SIG-M5 (cell line): ENCODE results near the gene CXorf58.
A peak's percentile ranks its signal among the peaks of the same experiment; 100 is the strongest.
"Not testable (repeated sequence)": the region's sequence is repeated elsewhere in the genome, so short reads cannot be mapped to it uniquely, and the experiment has no call there.

Experiments
- DNase-seq: peaks from one replicate; lab custom pipeline; 2025; lab: John Stamatoyannopoulos, UW

Gene CXorf58, protein sequence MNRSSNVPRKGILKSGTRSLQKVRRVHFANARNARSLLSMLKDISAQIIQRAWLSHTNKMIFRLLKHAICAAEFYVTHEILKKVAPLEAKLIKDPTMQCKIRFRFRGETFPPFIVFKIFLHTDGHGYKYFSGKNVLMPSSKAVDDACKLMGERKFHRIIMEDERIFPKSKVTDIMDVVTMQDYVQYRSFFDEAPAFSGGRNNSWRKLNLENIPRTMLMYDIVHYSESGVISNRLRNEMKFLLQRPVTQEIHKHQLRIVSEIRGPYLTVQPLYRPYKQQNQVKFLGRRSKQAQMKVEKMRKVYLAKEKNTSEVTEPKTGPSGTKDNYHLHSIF

GRCh38 chrX:23907498-23908218, at the start of gene CXorf58, which contains the start of gene APOO:
TSS of gene CXorf58 (plus strand) at chrX:23908006. CDS start at chrX:23910303, 2,297 bp downstream.
TSS of gene APOO (minus strand) at chrX:23907938. CDS start at chrX:23907702, 236 bp downstream.
- DNase-seq = peak; percentile 81

- DNase-seq = not testable (repeated sequence)
These were observed 48.6 kb upstream of the CXorf58 start for GRCh38 chrX:23859238-23859637.

GRCh38 chrX:23861215-23861896, 46.5 kb upstream of the CXorf58 start:
- no peak for DNase-seq

GRCh38 chrX:23861952-23862351, 45.9 kb upstream of the CXorf58 start:
- not testable (repeated sequence) for DNase-seq

- DNase-seq = no peak
These were observed 43.0 kb upstream of the CXorf58 start for GRCh38 chrX:23864742-23865326.

DNA sequence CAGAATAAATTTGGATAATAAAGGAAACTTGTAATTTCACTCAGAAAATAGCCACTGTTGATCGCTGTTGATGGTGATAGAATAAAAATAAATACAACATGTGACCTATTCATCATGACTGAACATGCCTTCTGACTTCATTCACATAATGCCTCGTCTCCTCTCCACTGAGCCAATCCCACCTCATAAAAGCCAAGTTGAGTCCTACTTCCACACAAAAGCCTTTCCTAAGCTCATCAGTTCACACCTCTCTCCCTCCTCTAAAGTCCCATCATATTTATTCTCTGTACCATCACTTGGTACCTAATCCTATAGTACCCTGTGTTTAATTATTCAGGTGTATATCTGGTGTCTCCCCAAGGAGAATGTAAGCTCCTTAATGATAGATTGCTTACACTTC, 37.8 kb upstream of the CXorf58 start:
- no peak for DNase-seq

- DNase-seq = peak; percentile 40
These were observed 35.8 kb upstream of the CXorf58 start for GRCh38 chrX:23871905-23872546.

DNA sequence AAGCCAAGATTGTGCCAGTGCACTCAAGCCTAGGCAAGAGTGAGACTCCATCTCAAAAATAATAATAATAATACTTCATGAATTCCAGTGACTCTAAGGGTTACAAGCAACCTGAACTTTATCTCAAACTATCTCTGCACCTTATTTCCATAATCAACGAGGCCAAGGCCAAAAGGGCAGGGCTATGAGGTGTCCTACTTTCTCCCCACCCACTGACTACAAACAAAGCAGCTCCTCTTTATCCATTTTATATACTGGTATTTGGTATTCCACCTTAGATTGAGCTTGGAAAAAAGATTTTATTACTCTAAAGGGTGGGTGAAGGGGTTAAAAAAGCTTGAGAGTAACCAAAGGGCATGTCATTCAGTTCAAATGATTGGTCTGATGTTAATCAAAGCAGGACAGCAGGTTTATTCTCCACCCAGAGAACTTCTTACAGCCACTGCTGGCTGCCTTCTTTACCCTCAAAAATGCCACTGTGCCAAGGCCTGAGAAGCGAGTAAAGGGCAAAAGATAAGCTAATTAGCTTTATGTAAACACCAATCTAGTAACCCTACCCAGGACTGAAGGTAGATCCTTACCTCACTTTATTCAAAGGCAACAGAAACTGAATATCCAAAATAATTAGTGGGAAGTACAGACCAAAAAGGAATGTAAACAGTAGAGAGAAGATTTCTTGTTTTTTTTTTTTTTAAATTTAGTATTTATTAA, 28.3 kb upstream of the CXorf58 start:
- DNase-seq = no peak

DNA sequence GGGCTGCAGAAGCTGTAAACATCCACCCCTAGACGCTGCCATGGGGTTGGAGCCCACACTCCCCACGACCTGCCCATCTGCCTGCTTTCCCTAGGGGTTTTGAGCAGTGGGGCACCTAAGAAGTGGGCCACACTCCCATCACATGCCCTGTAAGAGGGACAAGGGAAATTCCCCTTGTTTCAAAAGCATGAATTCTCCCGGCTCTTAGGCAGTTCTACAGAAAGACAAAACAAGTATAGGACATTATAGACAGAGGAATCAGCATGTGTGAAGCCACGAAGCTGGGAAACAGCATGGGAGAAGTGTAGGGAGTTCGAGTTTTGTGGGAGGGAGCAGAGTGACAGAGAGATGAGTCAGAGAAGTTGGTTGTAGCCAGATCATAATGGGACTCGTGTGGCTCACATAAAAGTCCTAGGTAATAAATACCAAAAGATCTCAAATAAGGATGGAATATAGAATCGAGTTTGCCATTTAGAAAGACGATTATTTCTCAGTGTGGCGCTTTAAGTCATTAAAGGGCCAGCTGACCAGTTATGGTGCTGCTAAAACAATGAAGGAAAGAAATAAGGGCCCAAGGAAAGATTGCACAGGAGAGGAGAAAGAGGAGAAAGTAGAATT, 24.0 kb upstream of the CXorf58 start:
- no peak for DNase-seq

DNA sequence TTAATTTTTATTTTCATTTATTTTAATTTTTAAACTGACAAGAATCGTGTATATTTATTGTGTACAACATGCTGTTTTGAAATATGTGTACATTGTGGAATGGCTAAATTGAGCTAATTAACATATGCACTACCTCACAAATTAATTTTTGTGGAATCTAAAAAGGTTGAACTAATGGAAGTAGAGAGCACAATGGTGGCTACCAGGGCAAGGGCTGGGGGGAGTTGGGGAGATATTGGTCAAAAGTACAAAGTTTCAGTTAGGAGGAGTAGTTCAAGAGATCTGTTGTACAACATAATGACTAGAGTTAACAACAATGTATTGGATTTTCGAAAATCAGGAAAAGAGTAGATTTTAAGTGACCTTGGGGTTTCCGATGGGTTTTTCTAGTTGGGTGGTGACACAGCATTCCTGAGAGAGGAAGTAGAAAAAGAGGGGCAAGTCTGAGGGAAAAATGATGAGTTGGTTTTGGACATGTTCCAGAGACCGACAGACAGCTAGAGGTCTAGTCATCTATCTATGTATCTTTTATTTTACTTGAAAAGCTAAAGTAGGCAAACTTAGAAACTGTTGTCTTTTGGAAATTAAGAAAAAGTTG, 23.3 kb upstream of the CXorf58 start:
- no peak for DNase-seq

- DNase-seq = no peak
These were observed 22.0 kb upstream of the CXorf58 start for GRCh38 chrX:23885803-23886202.

- no peak for DNase-seq
These were observed 20.4 kb upstream of the CXorf58 start for GRCh38 chrX:23887451-23887850.

DNA sequence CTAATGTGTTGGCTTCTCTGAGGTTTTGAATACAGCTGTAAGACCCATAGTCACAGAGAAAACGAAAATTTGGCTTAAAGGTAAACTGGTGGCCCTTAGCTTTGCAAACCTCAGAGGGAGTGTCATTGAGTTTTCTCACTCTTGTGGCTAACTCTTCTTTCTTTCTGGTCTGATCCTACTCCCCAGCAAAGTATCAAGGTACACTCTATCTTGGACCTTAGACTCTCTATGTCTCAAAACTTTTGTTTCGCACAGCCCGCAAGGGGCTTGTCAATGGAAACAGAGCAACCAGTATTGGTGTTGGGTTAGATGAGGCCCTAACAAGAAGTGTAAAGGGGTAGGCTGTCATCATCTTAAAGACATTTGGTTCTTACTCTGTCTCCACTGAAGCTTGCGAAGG, 19.9 kb upstream of the CXorf58 start:
- no peak for DNase-seq

- no peak for DNase-seq
These were observed 18.8 kb upstream of the CXorf58 start for GRCh38 chrX:23888887-23889501.

DNA sequence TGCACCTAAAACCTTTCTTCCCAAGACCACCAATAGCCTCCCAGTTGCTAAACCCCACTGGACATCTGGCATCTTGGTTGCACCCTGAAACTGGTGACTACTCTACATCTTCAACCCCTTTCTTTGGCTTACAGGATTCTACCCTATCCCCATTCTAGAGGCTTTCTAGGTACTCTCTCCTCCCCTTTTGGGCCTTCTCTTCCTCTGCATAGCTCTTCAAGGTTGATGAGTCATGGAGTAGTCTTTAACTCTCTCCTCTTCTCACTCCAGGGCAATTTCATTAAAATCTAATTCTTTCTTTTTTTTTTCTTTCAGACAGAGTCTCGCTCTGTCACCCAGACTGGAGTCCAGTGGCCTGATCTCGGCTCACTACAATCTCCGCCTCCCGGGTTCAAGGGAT, 16.9 kb upstream of the CXorf58 start:
- no peak for DNase-seq

DNA sequence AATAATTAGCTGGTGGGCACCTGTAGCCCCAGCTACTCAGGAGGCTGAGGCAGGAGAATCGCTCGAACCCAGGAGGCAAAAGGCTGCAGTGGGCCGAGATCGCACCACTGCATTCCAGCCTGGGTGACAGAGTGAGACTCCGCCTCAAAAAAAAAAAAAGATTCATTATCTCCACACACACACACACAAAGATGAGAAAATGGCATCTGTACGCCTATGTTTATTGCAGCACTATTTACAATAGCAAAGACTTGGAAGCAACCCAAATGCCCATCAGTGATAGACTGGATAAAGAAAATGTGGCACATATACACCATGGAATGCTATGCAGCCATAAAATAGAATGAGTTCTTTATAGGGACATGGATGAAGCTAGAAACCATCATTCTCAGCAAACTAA, 12.8 kb upstream of the CXorf58 start:
- DNase-seq = not testable (repeated sequence)

DNA sequence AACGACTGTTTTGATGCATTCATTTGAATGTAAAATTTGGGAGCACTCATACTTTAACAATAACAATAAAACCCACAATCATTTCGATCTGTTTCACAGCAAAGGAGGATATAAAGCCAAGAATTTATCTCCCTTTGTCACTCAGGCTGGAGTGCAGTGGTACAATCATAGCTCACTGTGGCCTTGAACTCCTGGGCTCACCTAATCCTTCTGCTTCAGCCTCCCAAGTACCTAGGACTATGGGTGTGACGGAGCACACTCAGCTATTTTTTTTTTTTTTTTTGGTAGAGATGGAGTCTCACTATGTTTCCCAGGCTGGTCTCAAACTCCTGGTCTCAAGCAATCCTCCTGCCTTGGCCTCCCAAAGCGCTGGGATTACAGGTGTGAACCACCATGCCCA, 11.3 kb upstream of the CXorf58 start:
- DNase-seq = not testable (repeated sequence)

DNA sequence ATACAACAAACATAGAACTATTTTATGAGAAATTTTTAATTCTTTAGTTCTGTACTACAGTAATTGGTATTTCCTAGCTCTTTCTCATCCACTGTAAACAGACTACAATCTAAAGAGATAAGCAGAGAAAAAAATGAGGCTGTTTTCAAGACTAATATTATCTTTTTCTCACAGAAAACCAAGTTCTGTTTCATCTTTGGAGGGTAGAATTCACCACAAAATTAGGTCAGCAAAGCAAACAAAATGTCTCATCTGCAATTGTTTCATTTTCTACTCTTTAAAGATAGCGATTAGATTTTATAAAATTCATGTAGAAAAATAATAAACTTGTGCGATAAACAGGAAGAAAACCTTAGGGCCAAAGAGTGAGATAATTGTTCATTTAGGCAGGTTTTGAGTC, 10.8 kb upstream of the CXorf58 start:
- DNase-seq = no peak

GRCh38 chrX:23898412-23898959, 9.3 kb upstream of the CXorf58 start:
- no peak for DNase-seq
